HG03354 (cell line): ENCODE results near the gene ZNF827.

Experiments
- ATAC-seq: cut with Tn5 transposase; IDR thresholded peaks from one replicate; pipeline ENCODE4 v1.9.1; 2021; ENCODE audit warnings: mild to moderate bottlenecking; ENCODE audit not compliant: unreplicated experiment, poor library complexity, severe bottlenecking

The ZNF827 gene

GRCh38 chr4:145871209-145871608 is 67.4 kb downstream of the ZNF827 start:
- no peak for ATAC-seq

DNA sequence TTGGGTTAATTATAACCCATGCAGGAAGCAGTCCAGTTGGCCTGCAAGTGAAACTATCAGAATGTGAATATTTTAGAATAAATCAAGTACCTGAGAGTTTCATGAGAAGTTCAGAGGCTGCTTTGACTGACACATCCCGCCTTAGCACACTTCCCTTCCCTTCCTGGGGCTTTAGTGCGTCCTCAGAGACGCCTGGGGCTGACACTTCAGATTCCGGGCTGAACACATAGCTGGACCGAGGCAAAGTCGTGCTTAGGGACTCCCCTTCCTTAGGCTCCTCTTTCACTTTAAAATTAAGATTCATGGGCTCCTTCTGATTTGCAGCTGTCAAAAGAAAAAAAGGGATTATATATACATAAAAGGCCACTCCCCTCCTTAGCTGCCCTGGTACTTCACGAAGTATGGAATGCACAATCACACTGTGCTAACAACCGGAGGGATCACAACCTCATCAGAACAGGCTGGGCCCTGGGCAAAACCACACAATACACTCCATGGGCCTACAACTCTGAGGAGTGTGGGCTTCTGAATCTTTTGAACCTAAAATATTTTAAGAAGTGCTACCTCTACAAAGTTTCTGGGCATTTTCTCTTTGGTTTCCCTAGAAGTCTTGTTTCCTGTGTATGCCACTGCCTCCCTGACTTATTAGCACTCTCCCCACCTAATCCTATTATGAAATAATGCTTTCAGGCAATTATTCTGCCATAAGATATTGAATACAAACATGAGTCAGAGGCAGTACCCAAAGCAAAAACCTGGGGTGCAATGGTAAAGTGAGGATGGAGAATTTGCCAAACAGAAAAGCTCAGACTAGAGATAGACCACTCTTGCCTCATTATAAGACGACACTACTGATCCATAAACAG is 68.2 kb downstream of the ZNF827 start:
- ATAC-seq = peak; percentile 44

DNA sequence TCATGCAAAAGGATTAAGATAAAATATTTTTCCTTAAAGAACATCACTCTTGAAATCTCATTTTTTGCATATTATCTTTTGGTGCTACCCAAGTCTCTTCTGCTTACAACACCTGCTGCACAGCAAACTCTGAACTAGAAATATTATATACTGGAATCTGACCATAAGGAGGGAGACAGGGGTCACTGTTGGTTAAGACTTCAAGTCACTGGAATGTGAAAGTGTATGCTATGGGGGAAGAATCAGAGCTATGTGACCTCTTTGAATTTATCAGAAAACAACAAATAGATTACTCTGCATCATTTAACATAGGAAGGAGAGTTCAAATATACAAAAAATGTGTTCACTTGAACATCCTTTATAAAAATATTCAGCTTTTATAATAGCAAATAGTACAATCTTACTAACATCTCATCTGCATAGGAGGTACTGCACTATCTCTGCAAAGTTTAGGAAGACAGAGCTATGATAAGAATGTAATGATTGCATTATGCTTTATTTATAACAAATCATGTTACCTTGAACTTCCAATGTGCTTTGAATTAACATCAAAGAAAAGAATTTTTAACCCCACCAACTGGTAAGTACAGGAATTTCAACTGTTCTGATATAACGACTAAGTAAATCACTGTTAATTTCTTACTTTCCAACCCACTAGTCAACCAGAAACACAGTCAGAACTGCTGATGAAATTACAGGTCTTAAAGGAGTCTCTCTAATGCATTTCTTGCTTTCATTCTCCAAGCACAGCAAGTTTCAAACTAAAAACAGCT is 69.8 kb downstream of the ZNF827 start:
- ATAC-seq = peak; percentile 75

DNA sequence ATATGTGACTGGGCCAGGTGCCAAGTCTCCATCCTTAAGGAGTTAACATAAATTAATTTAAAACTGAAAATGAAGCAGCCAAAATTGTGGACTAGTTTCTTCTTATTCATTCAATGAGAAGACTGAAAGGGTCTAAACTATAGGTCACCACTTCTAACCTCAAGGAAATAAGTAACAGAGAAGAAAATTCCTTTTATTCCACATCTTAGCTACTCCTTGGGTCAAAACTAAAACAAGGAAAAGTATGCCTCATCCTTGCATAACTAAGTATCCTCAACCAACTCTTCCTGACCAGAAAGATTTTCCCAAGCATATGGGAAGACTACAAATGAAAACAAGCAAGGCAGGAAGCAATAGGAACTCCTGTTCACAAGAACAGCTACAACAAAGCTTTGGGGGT is 71.2 kb downstream of the ZNF827 start:
- ATAC-seq = no peak

DNA sequence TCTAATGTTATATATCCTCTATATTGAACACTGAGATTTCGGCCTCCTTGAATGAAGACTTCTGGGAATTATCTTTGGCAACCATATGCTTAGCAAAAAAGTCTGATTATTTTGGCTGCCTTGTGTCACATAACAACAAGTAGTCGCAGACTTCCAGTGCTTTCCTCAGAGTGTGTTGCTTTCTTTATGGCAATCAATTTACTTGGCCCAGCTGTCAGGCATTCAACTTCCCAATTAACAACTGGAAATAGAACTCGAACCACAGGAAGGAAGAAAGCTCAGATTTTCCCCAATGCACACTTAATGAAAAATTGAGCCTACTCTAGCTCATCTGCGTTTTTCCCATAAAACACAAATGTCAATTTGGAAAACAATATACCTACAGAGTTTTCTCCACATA is 71.6 kb downstream of the ZNF827 start:
- ATAC-seq = no peak

- ATAC-seq = no peak
Observed at GRCh38 chr4:145865274-145865941, 73.2 kb downstream of the ZNF827 start.

DNA sequence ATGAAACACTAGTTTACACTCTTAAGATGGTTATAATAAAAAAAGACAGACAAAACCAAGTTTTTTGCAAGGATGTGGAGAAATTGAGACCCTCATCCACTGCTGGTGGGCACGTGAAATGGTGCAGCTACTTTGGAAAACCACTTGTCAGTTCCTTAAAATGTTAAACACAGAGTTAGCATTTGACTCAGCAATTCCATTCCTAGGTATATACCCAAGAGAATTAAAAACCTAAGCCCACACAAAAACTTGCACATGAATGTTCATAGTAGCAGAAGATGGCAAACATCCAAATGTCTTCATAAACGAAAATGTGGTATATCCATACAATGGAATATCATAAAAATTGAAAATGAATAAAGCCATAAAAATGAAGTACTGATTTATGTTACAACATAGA is 75.4 kb downstream of the ZNF827 start:
- no peak for ATAC-seq

- ATAC-seq = no peak
Observed at GRCh38 chr4:145861336-145862318, 77.0 kb downstream of the ZNF827 start.

- ATAC-seq = no peak
Observed at GRCh38 chr4:145860897-145861296, 77.7 kb downstream of the ZNF827 start.

GRCh38 chr4:145860446-145860845 is 78.2 kb downstream of the ZNF827 start:
- ATAC-seq = no peak

DNA sequence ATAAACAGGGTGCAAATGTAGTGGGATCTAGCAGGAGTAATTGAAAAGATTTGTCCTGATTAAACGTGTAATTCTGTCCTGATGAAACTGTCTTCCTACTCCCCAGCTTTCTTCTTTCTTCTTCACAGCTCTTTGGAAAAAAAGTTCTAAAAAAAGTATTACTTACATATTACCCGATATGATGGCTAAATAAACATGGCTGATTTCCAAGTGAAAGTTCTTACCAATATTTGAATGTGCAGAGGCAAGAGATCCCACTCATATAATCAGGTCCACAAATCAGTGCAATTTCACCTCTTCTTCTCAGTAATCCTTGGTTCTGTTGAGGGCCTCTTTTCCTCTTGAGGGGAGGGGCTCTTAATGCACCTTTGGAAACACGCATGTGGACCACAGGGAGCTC is 78.7 kb downstream of the ZNF827 start:
- no peak for ATAC-seq

- ATAC-seq = no peak
Observed at GRCh38 chr4:145859426-145859825, 79.2 kb downstream of the ZNF827 start.

DNA sequence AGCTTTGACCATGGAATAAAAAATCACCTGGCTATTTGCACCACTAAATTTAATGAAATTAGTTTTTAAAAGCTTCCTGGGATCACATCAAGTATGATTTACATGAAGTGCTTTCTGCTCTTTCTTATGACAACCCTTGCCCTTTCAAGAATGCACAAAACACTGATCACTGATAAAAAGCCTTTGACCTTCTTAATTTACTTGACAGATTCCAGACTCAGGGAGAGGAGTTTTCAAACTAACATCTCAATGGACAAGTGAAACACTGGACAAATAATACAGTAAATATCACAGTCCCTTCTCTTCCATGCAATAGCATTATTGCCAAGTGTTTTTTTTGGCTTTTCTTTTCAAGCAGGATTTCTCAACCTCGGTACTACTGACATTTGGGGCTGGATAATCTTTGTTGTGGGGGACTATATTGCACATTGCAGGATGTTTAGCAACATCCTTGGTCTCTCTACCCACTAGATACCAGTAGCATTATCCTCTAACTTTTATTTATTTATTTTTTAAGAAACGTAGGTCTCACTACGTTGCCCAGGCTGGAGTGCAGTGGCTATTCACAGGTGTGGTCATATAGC is 86.3 kb downstream of the ZNF827 start:
- no peak for ATAC-seq

- no peak for ATAC-seq
Observed at GRCh38 chr4:145851511-145852201, 87.0 kb downstream of the ZNF827 start.

DNA sequence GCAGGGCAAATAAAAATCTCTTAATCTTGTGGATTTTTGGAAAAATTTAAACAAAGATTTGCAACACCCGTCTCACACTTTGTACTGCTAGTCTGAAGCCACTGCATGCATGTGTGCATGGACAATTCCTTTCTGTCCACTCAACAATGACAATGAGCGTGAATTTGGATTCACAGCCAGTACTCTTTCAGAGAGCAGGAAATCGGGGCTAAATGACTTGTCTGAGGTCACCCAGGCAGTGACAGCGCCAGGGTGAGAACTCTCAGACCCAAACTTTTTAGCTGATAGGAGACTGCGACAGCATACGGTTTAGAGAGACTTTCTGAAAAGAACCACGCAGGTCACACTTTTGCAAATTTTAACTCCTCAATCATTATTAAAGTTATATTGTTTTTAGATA is 90.9 kb downstream of the ZNF827 start:
- ATAC-seq = no peak

GRCh38 chr4:145845118-145845517 is 93.5 kb downstream of the ZNF827 start:
- no peak for ATAC-seq

- no peak for ATAC-seq
Observed at GRCh38 chr4:145843639-145844038, 95.0 kb downstream of the ZNF827 start.

DNA sequence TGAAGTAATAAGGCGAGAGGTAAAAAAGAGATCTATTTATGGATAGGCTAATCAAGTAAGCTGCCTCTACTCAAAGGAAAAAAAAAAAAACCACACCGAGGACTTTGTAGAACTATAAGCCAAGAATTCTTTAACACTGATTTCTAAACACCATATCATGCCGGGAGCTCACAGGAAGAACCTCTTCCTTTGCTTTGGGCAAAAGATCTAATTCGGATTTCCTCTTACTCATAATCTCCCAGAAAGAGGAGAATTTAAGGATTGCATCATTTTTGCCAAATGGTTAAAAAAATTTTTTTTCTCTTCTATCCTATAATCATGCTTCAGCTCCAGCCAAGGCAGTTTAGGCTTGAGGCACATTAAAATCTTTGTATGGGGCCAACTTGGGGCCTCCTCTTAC is 95.5 kb downstream of the ZNF827 start:
- ATAC-seq = no peak
